ENCODE data around the gene MYMX. TPM values are rescaled to one million over a fixed set of nuclear protein-coding genes. Genes with fewer than 3 reads are reported as not detected.

The MYMX gene
- total RNA-seq, 1 donor from 2014 or later = not detected

DNA sequence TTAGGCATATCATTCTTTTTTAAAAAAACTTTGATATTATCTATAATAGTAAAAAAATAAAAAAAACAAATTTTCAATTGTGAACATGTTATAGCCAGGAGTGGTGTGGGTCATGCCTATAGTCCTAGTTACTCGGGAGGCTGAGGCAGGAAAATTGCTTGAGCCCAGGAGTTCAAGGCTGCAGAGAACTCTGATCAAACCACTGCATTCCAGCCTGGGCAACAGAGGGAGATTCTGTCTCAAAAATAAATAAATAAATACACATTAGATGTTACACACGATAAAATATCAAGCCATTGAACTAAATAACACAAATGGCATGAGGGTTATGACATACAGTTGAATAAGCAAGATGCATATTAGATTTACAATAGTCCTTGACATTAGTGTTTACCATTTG, 27.9 kb upstream of the MYMX start:
- H3K9me3 Mint-ChIP-seq (ENCODE audit: low read depth) = no peaks in the 10 kb centered on the region
- H3K27ac Mint-ChIP-seq (ENCODE audit: unreplicated experiment) = no peak overlapping the region
- H3K36me3 Mint-ChIP-seq (ENCODE audit: low read depth) = no peaks in the 10 kb centered on the region
- TF ChIP-seq, protein P1, sequence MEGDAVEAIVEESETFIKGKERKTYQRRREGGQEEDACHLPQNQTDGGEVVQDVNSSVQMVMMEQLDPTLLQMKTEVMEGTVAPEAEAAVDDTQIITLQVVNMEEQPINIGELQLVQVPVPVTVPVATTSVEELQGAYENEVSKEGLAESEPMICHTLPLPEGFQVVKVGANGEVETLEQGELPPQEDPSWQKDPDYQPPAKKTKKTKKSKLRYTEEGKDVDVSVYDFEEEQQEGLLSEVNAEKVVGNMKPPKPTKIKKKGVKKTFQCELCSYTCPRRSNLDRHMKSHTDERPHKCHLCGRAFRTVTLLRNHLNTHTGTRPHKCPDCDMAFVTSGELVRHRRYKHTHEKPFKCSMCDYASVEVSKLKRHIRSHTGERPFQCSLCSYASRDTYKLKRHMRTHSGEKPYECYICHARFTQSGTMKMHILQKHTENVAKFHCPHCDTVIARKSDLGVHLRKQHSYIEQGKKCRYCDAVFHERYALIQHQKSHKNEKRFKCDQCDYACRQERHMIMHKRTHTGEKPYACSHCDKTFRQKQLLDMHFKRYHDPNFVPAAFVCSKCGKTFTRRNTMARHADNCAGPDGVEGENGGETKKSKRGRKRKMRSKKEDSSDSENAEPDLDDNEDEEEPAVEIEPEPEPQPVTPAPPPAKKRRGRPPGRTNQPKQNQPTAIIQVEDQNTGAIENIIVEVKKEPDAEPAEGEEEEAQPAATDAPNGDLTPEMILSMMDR (IDR thresholded peaks at IDR 0.05) = no peak
- no peak for DNase-seq (ENCODE audit: low spot score)
- peaks cover 7% of the 10 kb centered on the region for H3K27me3 Mint-ChIP-seq (ENCODE audit: low read depth)
- peaks cover 10% of the 10 kb centered on the region for H3K4me1 Mint-ChIP-seq (ENCODE audit: low read depth)
- no peak overlapping the region for H3K4me3 Mint-ChIP-seq (ENCODE audit: unreplicated experiment)

DNA sequence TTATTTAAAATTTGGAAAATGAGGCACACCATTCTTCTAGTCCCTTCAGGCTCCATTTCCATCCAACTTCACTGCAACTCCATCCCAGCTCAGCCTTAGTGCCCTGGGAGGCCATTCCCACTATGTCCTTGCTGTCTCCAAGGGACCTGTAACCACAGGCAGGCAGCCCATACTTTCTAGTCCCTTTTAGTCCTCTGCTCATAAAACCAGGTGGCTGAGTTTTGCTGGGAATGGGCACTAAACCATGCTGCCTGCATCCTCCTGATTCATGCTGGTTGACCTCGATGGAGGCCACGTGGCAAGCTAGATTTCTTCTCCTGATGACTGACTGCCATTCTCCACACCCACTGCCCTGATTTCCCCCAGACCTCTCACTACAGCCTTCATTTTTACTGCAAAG, 27.5 kb upstream of the MYMX start:
- Mint-ChIP-seq H3K9me3 (ENCODE audit: low read depth) (no peaks in the 10 kb centered on the region), H3K27ac (ENCODE audit: unreplicated experiment) (no peak overlapping the region), H3K4me1 (ENCODE audit: low read depth) (peaks cover 10% of the 10 kb centered on the region), H3K36me3 (ENCODE audit: low read depth) (no peaks in the 10 kb centered on the region), H3K27me3 (ENCODE audit: low read depth) (peaks cover 7% of the 10 kb centered on the region), H3K4me3 (ENCODE audit: unreplicated experiment) (no peak overlapping the region)
- no peak for DNase-seq (ENCODE audit: low spot score)
- TF ChIP-seq, protein P1 (IDR thresholded peaks at IDR 0.05) = no peak

DNA sequence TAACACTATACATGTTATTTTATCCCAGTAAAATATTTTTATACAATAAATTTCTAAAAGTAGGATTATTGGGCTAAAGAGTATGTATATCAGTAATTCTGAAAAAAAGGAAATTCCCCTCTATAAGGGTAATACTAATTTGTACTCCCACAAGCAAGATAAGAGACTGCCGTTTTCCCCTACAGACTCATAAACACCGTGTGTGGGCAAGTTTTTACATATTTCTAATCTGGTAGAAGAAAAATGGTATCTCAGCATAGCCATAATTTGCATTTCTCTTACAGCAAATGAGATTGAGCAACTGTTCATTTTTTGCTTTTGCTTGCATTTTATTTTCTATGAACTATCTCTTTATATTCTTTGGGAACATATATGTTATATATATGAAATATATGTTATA, 26.0 kb upstream of the MYMX start:
- no peaks in the 10 kb centered on the region for H3K9me3 Mint-ChIP-seq (ENCODE audit: low read depth)
- TF ChIP-seq, protein P1 (IDR thresholded peaks at IDR 0.05) = no peak
- no peak for DNase-seq (ENCODE audit: low spot score)
- H3K27ac Mint-ChIP-seq (ENCODE audit: unreplicated experiment) = no peak overlapping the region
- H3K4me3 Mint-ChIP-seq (ENCODE audit: unreplicated experiment) = no peak overlapping the region
- H3K27me3 Mint-ChIP-seq (ENCODE audit: low read depth) = peaks cover 6% of the 10 kb centered on the region
- peaks cover 10% of the 10 kb centered on the region for H3K4me1 Mint-ChIP-seq (ENCODE audit: low read depth)
- no peaks in the 10 kb centered on the region for H3K36me3 Mint-ChIP-seq (ENCODE audit: low read depth)

DNA sequence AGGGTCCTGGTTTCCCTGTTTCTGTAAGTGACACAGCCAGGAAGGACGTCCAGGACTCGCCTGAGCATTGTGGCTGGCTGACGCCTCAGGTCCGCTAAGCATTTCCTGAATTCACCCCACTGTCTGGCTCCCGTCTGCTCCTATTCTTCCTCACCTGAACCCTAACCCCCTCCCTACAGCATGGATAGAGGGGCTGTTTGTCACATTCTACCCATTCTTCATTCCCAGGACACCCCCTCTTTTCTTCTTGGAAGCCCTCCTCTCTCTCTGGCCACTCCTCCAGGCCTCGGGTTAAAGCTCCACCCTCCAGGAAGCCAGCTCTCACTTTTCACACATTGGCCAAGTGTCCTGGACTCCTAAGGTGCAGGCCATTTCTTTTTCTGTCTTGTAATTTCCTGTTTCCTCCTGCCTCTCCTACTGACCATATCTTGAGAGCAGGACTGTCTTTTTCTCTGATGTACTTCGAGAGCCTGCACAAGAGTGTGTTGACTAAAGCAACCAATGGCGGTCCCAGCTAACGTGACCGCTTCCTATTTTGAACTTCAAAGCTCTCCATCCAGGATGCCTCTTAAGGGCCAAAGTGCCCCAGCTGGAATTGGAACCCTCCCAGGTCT, 24.2 kb upstream of the MYMX start:
- H3K36me3 Mint-ChIP-seq (ENCODE audit: low read depth) = no peaks in the 10 kb centered on the region
- H3K4me3 Mint-ChIP-seq (ENCODE audit: unreplicated experiment) = no peak overlapping the region
- H3K4me1 Mint-ChIP-seq (ENCODE audit: low read depth) = peaks cover 6% of the 10 kb centered on the region
- no peaks in the 10 kb centered on the region for H3K9me3 Mint-ChIP-seq (ENCODE audit: low read depth)
- no peak overlapping the region for H3K27ac Mint-ChIP-seq (ENCODE audit: unreplicated experiment)
- no peak for DNase-seq (ENCODE audit: low spot score)
- TF ChIP-seq, protein P1 (IDR thresholded peaks at IDR 0.05) = no peak
- no peaks in the 10 kb centered on the region for H3K27me3 Mint-ChIP-seq (ENCODE audit: low read depth)

DNA sequence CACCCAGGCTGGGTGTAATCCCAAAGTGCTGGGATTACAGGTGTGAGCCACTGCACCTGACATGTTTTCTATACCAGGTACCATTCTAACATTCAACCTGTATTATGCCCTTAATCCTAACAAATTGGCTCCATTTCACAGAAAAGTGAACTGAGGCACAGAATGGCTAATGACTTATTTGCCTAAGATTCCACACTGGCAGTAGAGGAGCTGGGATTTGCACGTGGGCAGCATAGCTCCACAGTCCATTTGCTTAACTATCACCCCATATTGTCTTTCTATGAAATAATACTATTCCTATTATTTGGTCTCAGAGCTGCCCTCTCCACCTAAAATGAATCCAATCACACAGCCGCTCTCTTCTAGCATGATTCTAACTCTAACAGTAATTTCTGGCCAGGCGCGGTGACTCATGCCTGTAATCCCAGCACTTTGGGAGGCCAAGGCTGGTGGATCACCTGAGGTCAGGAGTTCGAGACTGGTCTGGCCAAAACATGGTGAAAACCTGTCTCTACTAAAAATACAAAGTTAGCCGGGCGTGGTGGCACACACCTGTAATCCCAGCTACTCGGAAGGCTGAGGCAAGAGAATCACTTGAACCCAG, 23.3 kb upstream of the MYMX start:
- Mint-ChIP-seq H3K36me3 (ENCODE audit: low read depth) (no peaks in the 10 kb centered on the region), H3K27ac (ENCODE audit: unreplicated experiment) (no peak overlapping the region), H3K4me1 (ENCODE audit: low read depth) (peaks cover 6% of the 10 kb centered on the region), H3K4me3 (ENCODE audit: unreplicated experiment) (no peak overlapping the region), H3K9me3 (ENCODE audit: low read depth) (no peaks in the 10 kb centered on the region), H3K27me3 (ENCODE audit: low read depth) (no peaks in the 10 kb centered on the region)
- TF ChIP-seq, protein P1 (IDR thresholded peaks at IDR 0.05) = no peak
- DNase-seq (ENCODE audit: low spot score) = no peak
